Esophagus (tissue), 2 donors: ENCODE measurements around the gene TXNIP. TPM values are rescaled to one million over a fixed set of nuclear protein-coding genes. Genes with fewer than 3 reads are reported as not detected.
A peak's percentile ranks its signal among the peaks of the same experiment; 100 is the strongest.
"Not testable (repeated sequence)": the region's sequence is repeated elsewhere in the genome, so short reads cannot be mapped to it uniquely, and the experiment has no call there.

ENCODE experiments used
- H3K27ac ChIP-seq, 2 donors: one replicate each; pipeline ENCODE4 v1.5.1; 2013; ENCODE audit warnings: low read depth in 2 of 2, mild to moderate bottlenecking in 2 of 2, inconsistent platforms in 1 of 2, low read length in 1 of 2, moderate library complexity in 1 of 2
- H3K27me3 ChIP-seq, 2 donors: one replicate each; pipeline ENCODE4 v1.6.1; 2013; ENCODE audit warnings: low read length in 2 of 2, control low read depth in 1 of 2, mild to moderate bottlenecking in 1 of 2; ENCODE audit not compliant: insufficient read depth in 2 of 2, control insufficient read depth in 1 of 2
- H3K36me3 ChIP-seq, 2 donors: one replicate each; pipeline ENCODE4 v1.6.1; 2013; ENCODE audit warnings: low read length in 1 of 2; ENCODE audit not compliant: control insufficient read depth in 2 of 2, insufficient read depth in 2 of 2
- H3K4me1 ChIP-seq, 2 donors: one replicate each; pipeline ENCODE4 v1.6.1; 2013; ENCODE audit warnings: low read length in 1 of 2; ENCODE audit not compliant: control insufficient read depth in 2 of 2, insufficient read depth in 2 of 2
- H3K4me3 ChIP-seq, 2 donors: one replicate each; pipeline ENCODE4 v1.5.1; 2013; ENCODE audit warnings: low read length in 2 of 2, mild to moderate bottlenecking in 2 of 2, low read depth in 1 of 2, moderate library complexity in 1 of 2
- H3K9me3 ChIP-seq, 2 donors: one replicate each; pipeline ENCODE4 v1.6.1; 2013; ENCODE audit warnings: mild to moderate bottlenecking in 2 of 2, low read depth in 1 of 2, low read length in 1 of 2, moderate library complexity in 1 of 2; ENCODE audit not compliant: control insufficient read depth in 2 of 2, insufficient read depth in 1 of 2
- WGBS, 2 donors: extraction: QIAGEN DNeasy Blood & Tissue Kit; methylation state at CpG; one replicate each; pipeline ENCODE4 v1.1.7; 2013; 5-methylcytosine and 5-hydroxymethylcytosine counted together
- polyA plus RNA-seq, 2 donors: library from polyadenylated mRNA; stranded (reverse); fragments of 200-250 nt; gene quantifications; one replicate each; pipeline ENCODE4 v1.2.3, GENCODE V29; 2013
- donor health status: healthy with polysubstance abuse.
- donor health status: Bipolar disorder and iron deficiency.

Gene TXNIP
- polyA plus RNA-seq, 2 donors, result 77.5 to 235 TPM

DNA sequence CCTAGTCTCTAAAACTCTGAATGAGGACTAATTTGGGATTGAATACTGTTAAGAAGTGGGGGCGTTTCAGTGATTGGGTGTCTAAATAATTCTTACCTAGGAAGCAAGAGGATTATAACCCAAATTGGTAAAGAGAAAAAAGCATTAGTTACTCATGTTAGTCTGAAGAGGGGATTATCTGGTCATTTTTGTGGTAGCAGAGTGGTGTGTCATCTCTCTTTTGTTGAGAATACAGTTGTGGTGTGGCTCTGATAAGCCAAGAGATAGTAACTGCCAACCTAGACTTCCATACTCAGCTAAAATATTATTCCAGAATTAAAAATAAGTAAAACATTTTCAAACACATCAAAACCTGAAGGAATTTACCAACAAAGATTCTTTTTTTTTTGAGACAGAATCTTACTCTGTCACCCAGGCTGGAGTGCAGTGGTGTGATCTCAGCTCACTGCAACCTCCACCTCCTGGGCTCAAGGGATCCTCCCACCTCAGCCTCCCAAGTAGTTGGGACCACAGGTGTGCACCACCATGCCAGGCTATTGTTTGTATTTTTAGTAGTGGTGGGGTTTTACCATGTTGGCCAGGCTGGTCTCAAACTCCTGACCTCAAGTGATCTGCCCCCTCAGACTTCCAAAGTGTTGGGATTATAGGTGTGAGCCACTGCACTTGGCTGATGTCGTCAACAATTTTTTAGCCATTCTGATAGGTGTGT is 29.6 kb upstream of the TXNIP start:
- not testable (repeated sequence) for H3K9me3 ChIP-seq, H3K4me1 ChIP-seq, H3K36me3 ChIP-seq, H3K27ac ChIP-seq, H3K27me3 ChIP-seq, H3K4me3 ChIP-seq
- WGBS, 2 donors, result 83 to 89% methylated on average over 2 of the region's 2 CpGs

DNA sequence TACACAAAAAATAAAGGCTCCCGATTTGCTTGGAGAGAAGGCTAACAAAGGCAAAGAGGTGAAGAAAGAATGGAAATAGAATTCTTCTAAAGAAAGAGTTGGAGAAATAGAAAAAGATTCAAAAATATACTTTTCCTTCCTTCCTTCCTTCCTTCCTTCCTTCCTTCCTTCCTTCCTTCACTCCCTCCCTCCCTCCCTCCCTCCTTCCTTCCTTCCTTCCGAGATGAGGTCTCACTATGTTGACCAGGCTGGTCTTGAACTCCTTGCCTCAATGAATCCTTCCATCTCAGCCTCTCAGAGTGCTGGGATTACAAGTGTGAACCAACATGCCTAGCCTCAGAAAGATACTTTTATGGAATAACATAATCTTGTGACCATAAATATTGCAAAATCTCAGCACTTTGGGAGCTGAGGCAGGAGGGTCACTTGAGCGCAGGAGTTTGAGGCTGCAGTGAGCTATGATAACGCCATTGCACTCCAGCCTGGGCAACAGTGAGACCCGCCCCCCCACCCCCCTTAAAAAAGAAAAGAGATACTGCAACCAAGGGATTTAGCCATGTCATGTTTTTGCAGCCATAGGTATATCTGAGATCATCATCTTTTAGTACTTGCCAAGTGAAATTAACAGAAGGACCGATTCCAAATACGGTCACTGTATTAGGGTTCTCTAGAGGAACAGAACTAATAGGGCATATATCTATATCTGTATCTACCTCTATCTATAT is 26.2 kb upstream of the TXNIP start:
- Histone ChIP-seq H3K36me3 (no peaks in the 10 kb centered on the region), H3K4me3 (no peak overlapping the region), H3K27me3 (peaks cover 0 to 5% of the 10 kb centered on the region in 2 donors), H3K4me1 (no peaks in the 10 kb centered on the region), H3K9me3 (no peaks in the 10 kb centered on the region), H3K27ac (no peak overlapping the region)
- WGBS, 2 donors, result 73 to 78% methylated on average over 7 of the region's 7 CpGs

GRCh38 chr1:146021622-146022402 is 25.4 kb upstream of the TXNIP start, which contains the start of gene HJV:
Gene HJV (minus strand): TSS chr1:146021735. CDS start chr1:146020231, 1,504 bp downstream.
- Histone ChIP-seq H3K4me3 (no peak within 1 kb of the TSS), H3K27me3 (peaks cover 0 to 5% of the 10 kb centered on the region in 2 donors), H3K9me3 (no peaks in the 10 kb centered on the region), H3K36me3 (no peaks in the 10 kb centered on the region), H3K4me1 (no peaks in the 10 kb centered on the region), H3K27ac (no peak within 1 kb of the TSS)
- 62 to 71% methylated on average over 5 of the region's 5 CpGs for WGBS, 2 donors

DNA sequence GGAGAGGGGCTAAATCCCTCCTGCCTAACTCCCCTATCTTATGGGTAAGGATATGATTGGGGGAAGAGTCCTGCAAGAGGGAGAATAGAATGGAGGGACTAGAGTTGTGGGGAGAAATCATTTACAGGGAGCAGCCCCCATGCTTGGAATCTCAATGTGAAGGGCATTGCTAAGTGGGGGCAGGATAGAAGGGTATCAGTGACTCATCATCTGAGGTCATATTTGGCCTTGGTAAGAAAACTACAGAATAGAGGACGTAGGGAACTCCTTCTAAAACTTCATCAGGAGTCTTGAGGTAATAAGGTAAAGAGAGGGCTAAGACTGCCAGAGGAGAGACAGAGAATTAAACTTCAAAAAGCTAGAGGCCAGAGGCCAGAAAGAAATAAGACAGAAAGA is 24.7 kb upstream of the TXNIP start:
- H3K27me3 ChIP-seq, result peaks cover 0 to 5% of the 10 kb centered on the region in 2 donors
- no peak overlapping the region for H3K27ac ChIP-seq
- no peaks in the 10 kb centered on the region for H3K36me3 ChIP-seq
- no peaks in the 10 kb centered on the region for H3K4me1 ChIP-seq
- 40 to 61% methylated on average over 1 of the region's 1 CpG for WGBS, 2 donors
- H3K4me3 ChIP-seq, result no peak overlapping the region
- no peaks in the 10 kb centered on the region for H3K9me3 ChIP-seq

GRCh38 chr1:146020058-146021049 is 24.0 kb upstream of the TXNIP start:
- Histone ChIP-seq H3K9me3 (no peaks in the 10 kb centered on the region), H3K27me3 (peaks cover 0 to 5% of the 10 kb centered on the region in 2 donors), H3K4me3 (no peak overlapping the region), H3K36me3 (no peaks in the 10 kb centered on the region), H3K27ac (no peak overlapping the region), H3K4me1 (no peaks in the 10 kb centered on the region)
- WGBS, 2 donors, result 87 to 89% methylated on average over 4 of the region's 4 CpGs

GRCh38 chr1:146019231-146020057 is 23.1 kb upstream of the TXNIP start:
- Histone ChIP-seq H3K4me1 (no peaks in the 10 kb centered on the region), H3K27me3 (peaks cover 0 to 5% of the 10 kb centered on the region in 2 donors), H3K4me3 (peak overlapping the region in 1 of 2 donors; percentile 4), H3K27ac (no peak overlapping the region), H3K36me3 (no peaks in the 10 kb centered on the region), H3K9me3 (no peaks in the 10 kb centered on the region)
- WGBS, 2 donors, result 17 to 19% methylated on average over 42 to 43 of the region's 43 CpGs

- Histone ChIP-seq H3K27me3 (peaks cover 0 to 5% of the 10 kb centered on the region in 2 donors), H3K4me3 (no peak overlapping the region), H3K9me3 (no peaks in the 10 kb centered on the region), H3K4me1 (no peaks in the 10 kb centered on the region), H3K36me3 (no peaks in the 10 kb centered on the region), H3K27ac (no peak overlapping the region)
- 57 to 74% methylated on average over 1 of the region's 1 CpG for WGBS, 2 donors
Measured at GRCh38 chr1:146016891-146017290, 20.5 kb upstream of the TXNIP start.

DNA sequence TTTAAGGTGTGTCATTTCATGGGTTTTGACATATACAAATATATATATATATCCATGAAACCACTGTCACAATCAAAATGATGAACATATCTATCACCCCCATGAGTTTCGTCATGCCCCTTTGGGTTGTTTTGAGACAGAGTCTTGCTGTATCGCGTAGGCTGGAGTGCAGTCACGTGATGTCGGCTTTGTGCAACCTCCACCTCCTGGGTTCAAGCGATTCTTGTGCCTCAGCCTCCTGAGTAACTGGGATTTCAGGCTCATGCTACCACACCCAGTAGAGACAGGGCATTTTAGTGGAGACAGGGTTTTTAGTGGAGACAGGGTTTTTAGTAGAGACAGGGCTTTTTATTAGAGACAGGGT is 17.2 kb upstream of the TXNIP start:
- no peaks in the 10 kb centered on the region for H3K4me1 ChIP-seq
- no peak overlapping the region for H3K27ac ChIP-seq
- no peak overlapping the region for H3K4me3 ChIP-seq
- 76 to 80% methylated on average over 6 of the region's 6 CpGs for WGBS, 2 donors
- no peaks in the 10 kb centered on the region for H3K36me3 ChIP-seq
- H3K27me3 ChIP-seq, result no peaks in the 10 kb centered on the region
- no peaks in the 10 kb centered on the region for H3K9me3 ChIP-seq
